KBM-7 (cell line): ENCODE measurements around the gene COMMD3.
A peak's percentile ranks its signal among the peaks of the same experiment; 100 is the strongest.
"Not testable (repeated sequence)": the region's sequence is repeated elsewhere in the genome, so short reads cannot be mapped to it uniquely, and the experiment has no call there.

Experiments used
- DNase-seq: peaks from one replicate; pipeline ENCODE4 v3.0.0-alpha.2; 2015
- in situ Hi-C: fragments of 300-500 bp; cut with MboI; formaldehyde crosslinking; loops from 2 replicates; pipeline ENCODE4 v1.14.3; 2020; ENCODE audit warnings: low sequenced_read_pairs, low pct_unique_long_range_greater_than_20kb, mixed read lengths

Gene COMMD3

DNA sequence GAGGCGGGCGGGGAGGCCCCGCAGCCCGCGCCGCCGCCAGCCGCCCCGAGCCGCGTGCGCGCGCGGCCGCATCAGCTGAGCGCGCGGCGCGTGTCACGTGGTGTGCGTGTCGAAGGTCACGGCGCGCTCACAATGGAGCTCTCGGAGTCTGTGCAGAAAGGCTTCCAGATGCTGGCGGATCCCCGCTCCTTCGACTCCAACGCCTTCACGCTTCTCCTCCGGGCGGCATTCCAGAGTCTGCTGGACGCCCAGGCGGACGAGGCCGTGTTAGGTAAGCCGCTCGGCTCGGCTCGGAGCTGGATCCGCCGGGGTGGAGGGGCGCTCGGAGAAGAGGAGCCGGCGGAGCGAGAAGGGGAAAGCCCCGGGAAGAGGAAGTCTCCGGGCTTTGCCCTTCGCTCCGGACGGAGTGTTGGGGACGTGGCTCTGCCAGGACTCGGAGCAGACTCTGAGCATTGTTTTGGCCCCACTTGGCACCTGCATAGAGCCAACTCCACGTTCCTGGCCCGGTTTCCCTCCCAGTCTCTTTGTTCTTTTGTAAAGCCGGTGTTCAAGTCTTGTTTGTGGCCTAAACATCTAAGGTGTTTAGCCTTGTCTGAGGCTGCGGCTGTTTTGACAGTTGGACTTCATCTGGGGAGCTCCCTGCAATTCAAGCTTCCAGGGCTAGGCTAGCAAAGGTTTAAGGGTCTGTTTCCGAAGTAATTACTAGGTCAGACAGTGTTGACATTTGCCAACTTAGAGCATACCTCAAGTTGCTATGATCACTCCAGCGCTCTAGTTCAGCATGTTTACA, at the start of gene COMMD3:
COMMD3 (plus strand) TSS at position 103 of the 790 bp plus-strand sequence; CDS start at position 133, 30 bp downstream.
- in situ Hi-C loops = no loop called here
- peak; percentile 90 for DNase-seq

DNA sequence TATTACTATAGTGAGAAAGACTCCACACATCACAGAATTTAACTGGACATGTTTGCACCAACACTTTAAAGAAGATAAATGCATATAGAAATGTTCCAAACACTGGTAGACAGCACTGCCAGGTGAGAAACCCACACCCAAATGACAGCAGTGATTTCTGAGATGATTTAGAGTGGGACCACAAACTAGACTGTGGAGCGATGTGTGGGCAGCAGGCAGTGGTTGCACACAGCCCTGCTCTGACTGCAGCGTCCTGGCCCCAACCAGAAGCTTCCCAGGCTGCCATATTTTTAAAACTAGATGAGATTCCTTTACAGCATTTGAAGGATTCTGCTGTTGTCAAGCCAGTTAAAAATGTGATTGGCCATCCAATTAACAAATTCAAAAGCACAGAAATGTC, 47.7 kb upstream of the COMMD3 start:
- in situ Hi-C loops = no loop called here
- DNase-seq = no peak

DNA sequence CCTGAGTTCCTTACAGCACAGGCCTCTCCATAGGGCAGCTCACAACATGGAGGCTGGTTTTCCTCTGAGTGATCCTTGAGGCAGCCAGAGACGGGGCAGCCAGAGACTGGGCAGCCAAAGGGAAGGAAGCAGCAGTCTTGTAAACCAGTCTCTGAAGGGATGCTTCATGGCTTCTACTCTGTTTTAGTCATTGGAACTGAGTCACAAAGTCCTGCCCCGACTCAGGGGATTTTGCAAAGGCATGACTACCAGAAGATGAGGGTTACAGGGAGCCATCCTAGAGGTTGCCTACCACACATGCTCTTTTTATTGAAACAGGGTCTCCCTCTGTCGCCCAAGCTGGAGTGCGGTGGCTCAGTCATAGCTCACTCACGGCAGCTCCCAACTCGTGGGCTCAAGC, 44.4 kb upstream of the COMMD3 start:
- no peak for DNase-seq
- in situ Hi-C loops = no loop called here

- no peak for DNase-seq
- in situ Hi-C loops = no loop called here
These were observed 37.8 kb upstream of the COMMD3 start for GRCh38 chr10:22278441-22278782.

DNA sequence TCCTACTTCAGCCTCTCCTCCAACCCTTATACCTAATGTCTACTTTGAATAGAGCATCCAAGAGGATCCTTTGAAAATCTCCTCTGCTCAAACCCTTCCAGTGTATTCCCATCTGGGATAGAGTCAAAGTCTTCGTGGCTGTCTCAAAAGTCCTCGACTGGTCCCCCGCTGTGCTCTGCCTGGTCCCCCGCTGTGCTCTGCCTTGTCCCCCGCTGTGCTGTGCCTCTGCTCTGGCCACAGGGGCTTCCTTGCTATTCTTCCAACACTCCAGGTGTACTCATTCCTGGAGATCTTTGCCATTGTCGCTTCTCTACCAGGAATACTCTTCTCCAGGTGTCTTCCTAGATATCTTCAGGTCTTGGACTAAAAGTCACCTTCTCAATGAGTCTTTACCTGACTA, 36.1 kb upstream of the COMMD3 start:
- no peak for DNase-seq
- in situ Hi-C loops = no loop called here

- in situ Hi-C loops = no loop called here
- no peak for DNase-seq
These were observed 31.1 kb upstream of the COMMD3 start for GRCh38 chr10:22285130-22285529.

DNA sequence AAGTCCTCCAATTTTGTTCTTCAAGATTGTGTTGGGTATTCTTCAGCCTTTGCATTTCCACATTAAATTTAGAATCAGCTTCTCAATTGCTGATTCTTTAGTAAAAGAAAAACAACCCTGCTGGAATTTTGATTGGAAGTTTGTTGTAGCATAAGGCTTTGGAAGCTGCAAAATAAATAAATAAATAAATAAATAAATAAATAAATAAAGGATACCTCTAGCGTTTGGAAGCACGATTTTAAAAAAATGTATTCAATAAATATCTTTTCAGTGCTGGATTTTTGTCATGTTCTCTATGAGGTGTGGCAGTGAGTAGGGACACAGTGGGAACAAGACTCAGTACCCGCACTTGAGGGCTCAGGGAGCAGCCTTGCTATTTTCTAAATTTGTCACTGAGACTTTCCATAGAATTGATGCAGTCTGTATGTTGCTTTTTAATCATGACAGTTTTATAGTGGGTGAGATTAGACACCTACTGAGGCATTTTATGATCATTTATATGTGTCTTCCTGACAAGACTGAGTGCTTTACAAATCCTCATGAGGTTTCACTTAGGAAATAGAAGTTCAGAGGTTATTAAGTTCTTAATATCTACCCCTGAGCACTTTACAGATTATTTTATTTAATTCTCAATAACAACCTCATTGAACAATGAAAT, 22.3 kb upstream of the COMMD3 start:
- no peak for DNase-seq
- in situ Hi-C loops = no loop called here

- in situ Hi-C loops = no loop called here
- DNase-seq = no peak
These were observed 21.5 kb upstream of the COMMD3 start for GRCh38 chr10:22294694-22295093.

DNA sequence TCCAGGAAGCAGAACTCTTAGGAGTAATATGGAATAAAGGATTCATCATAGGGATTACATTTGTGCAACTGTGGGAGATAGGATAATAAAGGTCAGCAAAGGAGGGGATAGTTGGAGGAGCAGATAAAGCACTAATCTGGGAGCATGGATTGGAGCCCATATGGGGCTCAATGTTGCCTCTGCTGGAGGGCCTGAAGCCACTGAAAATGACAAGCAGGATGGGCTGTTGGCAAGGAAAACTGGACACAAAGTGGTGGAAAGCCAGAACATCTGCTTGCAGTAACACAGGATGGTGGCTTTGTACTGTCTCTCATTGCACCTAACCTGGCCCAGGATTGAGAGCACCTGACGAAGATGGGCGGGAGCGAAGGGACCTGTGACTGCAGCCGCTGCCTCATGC, 15.0 kb upstream of the COMMD3 start:
- DNase-seq = no peak
- in situ Hi-C loops = no loop called here

DNA sequence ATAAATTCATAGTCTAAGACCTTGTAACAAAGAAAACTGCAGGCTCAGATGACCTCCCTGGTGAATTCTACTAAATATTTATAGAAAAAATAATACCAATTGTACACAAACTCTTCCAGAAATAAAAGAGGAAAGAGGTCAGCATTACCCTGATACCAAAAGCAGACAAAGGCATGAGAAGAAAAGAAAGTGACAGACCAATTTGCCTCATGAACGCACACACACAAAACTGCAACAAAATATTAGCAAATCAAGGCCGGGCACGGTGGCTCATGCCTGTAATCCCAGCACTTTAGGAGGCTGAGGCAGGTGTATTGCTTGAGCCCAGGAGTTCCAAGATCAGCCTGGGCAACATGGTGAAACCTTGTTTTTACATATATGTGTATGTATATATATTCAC, 12.7 kb upstream of the COMMD3 start:
- in situ Hi-C loops = no loop called here
- no peak for DNase-seq

- no peak for DNase-seq
- in situ Hi-C loops = no loop called here
These were observed 10.5 kb upstream of the COMMD3 start for GRCh38 chr10:22305721-22306120.

DNA sequence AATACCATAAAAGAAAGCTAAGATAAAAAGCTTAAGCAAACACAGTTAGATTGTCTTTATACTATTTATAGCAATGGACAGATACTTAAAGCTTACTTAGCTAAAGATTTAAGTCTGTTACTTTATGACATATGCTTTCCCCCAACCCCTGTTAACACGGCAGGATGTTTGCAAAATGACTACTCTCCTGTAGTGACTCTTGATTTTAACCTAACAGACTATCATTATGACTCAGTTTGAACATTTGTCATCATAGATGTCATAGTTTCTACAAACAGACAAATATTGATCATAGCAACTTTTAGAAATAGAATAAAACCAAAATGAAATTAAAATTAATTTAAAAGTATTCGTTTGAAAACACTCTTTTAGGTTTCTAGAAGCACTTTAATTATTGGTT, 7.8 kb upstream of the COMMD3 start:
- in situ Hi-C loops = no loop called here
- no peak for DNase-seq

- in situ Hi-C loops = no loop called here
- no peak for DNase-seq
These were observed 6.8 kb upstream of the COMMD3 start for GRCh38 chr10:22309180-22310000.

DNA sequence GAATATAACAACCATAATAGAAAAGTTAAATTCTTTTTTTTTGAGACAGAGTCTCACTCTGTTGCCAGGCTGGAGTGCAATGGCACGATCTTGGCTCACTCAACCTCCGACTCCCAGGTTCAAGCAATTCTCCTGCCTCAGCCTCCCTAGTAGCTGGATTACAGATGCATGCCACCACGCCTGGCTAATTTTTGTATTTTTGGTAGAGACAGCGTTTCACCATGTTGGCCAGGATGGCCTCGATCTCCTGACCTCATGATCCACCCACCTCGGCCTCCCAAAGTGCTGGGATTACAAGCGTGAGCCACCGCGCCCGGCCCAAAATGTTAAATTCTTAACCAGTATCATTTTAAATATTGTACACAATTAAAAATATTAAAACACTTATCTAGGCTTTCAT, 6.2 kb upstream of the COMMD3 start:
- in situ Hi-C loops, DNase-seq: not testable (repeated sequence)

DNA sequence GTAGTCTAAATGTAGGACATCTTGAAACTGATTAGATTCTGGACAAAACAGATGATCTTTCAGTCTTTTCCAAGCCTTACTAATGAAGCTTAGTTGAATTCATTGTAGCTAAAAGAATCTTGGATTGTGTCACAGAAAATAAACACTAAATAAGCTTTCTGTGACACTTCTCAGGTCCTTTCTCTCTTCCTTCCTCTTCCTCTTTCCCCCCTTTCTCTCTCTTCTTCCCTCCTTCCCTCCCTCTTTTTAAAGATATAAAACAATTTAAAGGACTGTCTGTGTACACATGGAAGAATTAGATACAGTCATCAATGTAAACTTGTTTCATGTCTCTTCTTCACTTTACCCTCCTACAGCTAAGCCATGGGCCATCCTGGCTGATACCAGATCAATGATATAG, 5.3 kb upstream of the COMMD3 start:
- no peak for DNase-seq
- in situ Hi-C loops = no loop called here

- in situ Hi-C loops = no loop called here
- DNase-seq = no peak
These were observed 1.3 kb upstream of the COMMD3 start for GRCh38 chr10:22314852-22315251.

DNA sequence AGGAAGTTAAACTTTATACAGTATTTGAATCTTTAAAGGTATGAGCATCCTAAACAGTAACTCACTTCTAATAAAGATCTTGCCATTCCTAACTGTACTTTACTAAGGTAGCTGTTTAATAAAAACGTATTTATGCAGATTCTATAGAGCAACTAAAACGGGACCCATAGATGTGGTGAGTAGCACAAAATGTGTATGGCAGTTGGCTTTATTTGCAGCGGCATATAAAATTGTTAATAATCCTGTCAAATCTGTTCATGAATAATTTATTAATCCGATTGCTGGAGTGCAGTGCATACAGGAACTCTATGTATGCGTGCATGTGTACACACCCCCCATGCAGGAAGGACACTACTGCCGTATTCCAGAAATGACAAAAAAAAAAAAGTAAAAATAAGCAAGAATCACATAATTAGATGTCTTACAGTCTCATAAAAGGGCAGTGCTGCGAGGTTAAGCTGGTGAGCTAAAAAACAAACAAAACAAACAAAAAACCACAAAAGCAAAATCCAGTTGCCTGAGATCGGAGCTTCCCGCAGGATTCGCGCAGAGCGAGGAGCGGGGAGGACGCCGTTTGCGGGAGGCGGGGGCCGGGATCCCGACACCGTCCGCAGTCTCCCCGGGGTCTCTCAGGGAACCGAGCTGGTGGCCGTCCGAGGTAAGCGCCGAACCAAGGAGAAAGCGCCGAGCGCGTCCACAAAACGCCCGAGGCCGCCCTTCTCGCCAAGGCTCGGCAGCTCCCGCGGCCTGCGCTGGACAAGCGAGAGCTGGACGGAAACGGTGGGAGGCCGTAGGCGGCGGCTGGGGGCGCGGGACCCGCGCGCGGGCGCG, 518 bp upstream of the COMMD3 start:
- peak; percentile 55 for DNase-seq
- in situ Hi-C loops = no loop called here

DNA sequence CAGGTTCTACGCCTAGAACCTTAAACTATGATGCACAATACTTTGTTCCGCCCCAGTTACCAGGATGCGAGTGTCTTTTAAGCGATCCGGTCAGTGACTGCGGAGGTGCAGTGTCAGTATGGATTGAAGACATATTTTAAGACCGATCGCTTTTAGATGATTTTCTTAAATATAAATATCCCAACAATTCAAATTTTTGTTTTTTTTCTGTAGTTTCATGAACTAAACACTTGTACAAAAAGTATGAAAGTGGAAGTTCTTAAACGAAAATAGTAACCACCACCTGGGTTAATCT, 835 bp downstream of the COMMD3 start:
- no peak for DNase-seq
- in situ Hi-C loops = no loop called here

DNA sequence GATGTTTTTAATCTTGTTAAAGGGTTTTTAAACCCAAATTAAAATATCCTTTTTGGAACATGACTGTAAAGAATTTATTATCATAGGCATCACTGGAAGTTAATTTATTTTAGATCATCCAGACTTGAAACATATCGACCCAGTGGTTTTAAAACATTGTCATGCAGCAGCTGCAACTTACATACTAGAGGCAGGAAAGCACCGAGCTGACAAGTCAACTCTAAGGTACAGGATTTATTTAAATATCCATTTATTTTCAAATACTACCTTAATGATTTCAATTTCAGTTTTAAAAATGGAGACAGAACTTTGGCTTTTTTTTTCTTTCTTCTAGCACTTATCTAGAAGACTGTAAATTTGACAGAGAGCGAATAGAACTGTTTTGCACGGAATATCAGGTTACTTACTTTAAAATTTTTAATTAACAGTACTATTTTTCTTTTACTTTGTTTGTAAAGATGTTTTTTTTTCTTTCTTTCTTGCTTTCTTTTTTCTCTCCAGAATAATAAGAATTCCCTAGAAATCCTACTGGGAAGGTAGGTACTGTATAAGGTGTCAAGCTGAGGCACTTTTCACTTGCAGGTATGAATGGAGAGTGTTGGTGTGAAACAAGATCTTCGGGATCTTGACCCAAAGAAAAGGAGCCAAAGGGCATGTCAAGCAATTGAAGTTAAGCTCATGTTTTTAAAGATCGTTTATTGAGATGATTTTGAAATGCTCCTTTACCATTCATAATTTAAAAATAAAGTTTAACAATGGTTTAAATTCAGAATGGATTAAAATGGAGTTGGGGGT, 1.8 kb downstream of the COMMD3 start:
- DNase-seq = no peak
- in situ Hi-C loops = no loop called here
